ENCODE data around the gene OR5K2. TPM values are rescaled to one million over a fixed set of nuclear protein-coding genes. Genes with fewer than 3 reads are reported as not detected.

Gene OR5K2
- total and polyA plus RNA-seq, 10 of the 15 experiments (the other 5 are each of a cell fraction or from before 2014, with no cell fraction given), result 0.12 TPM; not detected in 9

- 0 out of 2 replicates have a peak, but pooled peaks have one; percentile 54 for TF ChIP-seq ESRRA (IDR thresholded peaks at IDR 0.05; ENCODE audit: low read length)
- peak in 1 of 2 experiments; percentile 97; a peak in 2 of 3 replicates for TF ChIP-seq EGR1 (IDR thresholded peaks at IDR 0.05; ENCODE audit: borderline replicate concordance in 1 of 2, low read depth in 2 of 2, low read length in 2 of 2)
- no peak for TF ChIP-seq KAT2A (conservative IDR thresholded peaks at IDR 0.05; ENCODE audit: control insufficient read depth, low read depth, low read length)
- TF ChIP-seq ZNF24 (IDR thresholded peaks at IDR 0.05), result no peak
- peak; percentile 60 for TF ChIP-seq HDAC6 (IDR thresholded peaks at IDR 0.05; ENCODE audit: unreplicated experiment)
- TF ChIP-seq BMI1 (IDR thresholded peaks at IDR 0.05; ENCODE audit: borderline replicate concordance), result peak; percentile 27
- TF ChIP-seq PRDM15 (CRISPR knock-in tag; IDR thresholded peaks at IDR 0.05), result peak; percentile 62; the same call in 1 of the 2 replicates
- peak; percentile 45; the same call in 1 of the 2 replicates for TF ChIP-seq MAX (IDR thresholded peaks at IDR 0.05; ENCODE audit: low read depth, low read length)
- no peak for TF ChIP-seq RELA (IDR thresholded peaks at IDR 0.05; ENCODE audit: borderline replicate concordance, partially characterized antibody)
- no peak; the same call in 1 of the 2 replicates for TF ChIP-seq WRNIP1 (IDR thresholded peaks at IDR 0.05; ENCODE audit: borderline replicate concordance, low read depth, low read length)
- peak; percentile 36; the same call in 1 of the 2 replicates for TF ChIP-seq MEF2A (IDR thresholded peaks at IDR 0.05; ENCODE audit: insufficient read depth, low read depth, low read length)
- TF ChIP-seq ELK1 (IDR thresholded peaks at IDR 0.05; ENCODE audit: low read depth, low read length), result peak; percentile 19; the same call in 1 of the 2 replicates
- TF ChIP-seq IRF4 (IDR thresholded peaks at IDR 0.05; ENCODE audit: low read depth, low read length), result no peak
- no peak for TF ChIP-seq STAT1 (conservative IDR thresholded peaks at IDR 0.05)
- no peak; the same call in 1 of the 2 replicates for TF ChIP-seq ZNF384 (IDR thresholded peaks at IDR 0.05; ENCODE audit: borderline replicate concordance, low read depth, low read length)
- TF ChIP-seq SPI1 (IDR thresholded peaks at IDR 0.05; ENCODE audit: borderline replicate concordance, insufficient read depth, low read depth, low read length), result peak; percentile 59; the same call in 1 of the 2 replicates
- peak; percentile 86 for TF ChIP-seq CHD2 (IDR thresholded peaks at IDR 0.05; ENCODE audit: borderline replicate concordance, low read depth, low read length)
- TF ChIP-seq ZBED1 (IDR thresholded peaks at IDR 0.05; ENCODE audit: borderline replicate concordance), result peak; percentile 82; the same call in 1 of the 2 replicates
- TF ChIP-seq CBX3 (IDR thresholded peaks at IDR 0.05; ENCODE audit: borderline replicate concordance, low read depth), result no peak
- TF ChIP-seq SKIL (IDR thresholded peaks at IDR 0.05; ENCODE audit: low read depth, poor library complexity, severe bottlenecking), result no peak
- TF ChIP-seq POLR2A (IDR thresholded peaks at IDR 0.05; ENCODE audit: low read depth, low read length), result peak; percentile 94
- peak; percentile 87 for TF ChIP-seq TCF3 (IDR thresholded peaks at IDR 0.05; ENCODE audit: borderline replicate concordance, insufficient read depth, low read depth, low read length)
- no peak for TF ChIP-seq FOS (IDR thresholded peaks at IDR 0.05; ENCODE audit: borderline replicate concordance, extremely low read depth, insufficient read length)
Measured at GRCh38 chr3:98522544-98523281, 25.2 kb downstream of the OR5K2 start, which contains the start of gene CLDND1 (continued).

Measured in GM12878 (cell line).